PC-9 (cell line): ENCODE results near the gene RPS28.

Source experiments
- CTCF ChIP-seq: fragments of 200-600 bp; sonication (generic); conservative IDR thresholded peaks from 2 replicates; pipeline ENCODE4 v1.6.1; 2017; ENCODE audit warnings: mixed run types, antibody characterized with exemption, mild to moderate bottlenecking, moderate library complexity
- EZH2 ChIP-seq: fragments of 200-600 bp; sonication (generic); IDR thresholded peaks from 2 replicates; pipeline ENCODE4 v1.8.0; 2017; ENCODE audit warnings: antibody characterized with exemption, low read depth

- TF ChIP-seq CTCF = no peak
- no peak for TF ChIP-seq EZH2
Observed at GRCh38 chr19:8319807-8320520, 1.3 kb upstream of the RPS28 start.
